GM23338 (cell line): Measurements from ENCODE around the gene EPC1. TPM values are rescaled to one million over a fixed set of nuclear protein-coding genes. Genes with fewer than 3 reads are reported as not detected.

Source experiments
- ATAC-seq: fragments of 200-7000 bp; cut with Tn5 transposase; 3 replicates; pipeline ENCODE4 v1.9.1; 2020
- DNase-seq: peaks from one replicate; pipeline ENCODE4 v3.0.0-alpha.2; 2015; ENCODE audit warnings: low spot score
- H2AFZ ChIP-seq: fragments of 200-600 bp; sonication (generic); 2 replicates; pipeline ENCODE4 v1.8.0; 2016; ENCODE audit warnings: antibody characterized with exemption, mild to moderate bottlenecking, moderate library complexity
- H3F3A ChIP-seq: fragments of 200-600 bp; sonication (generic); replicated peaks from 2 replicates; pipeline ENCODE4 v1.8.0; 2017; ENCODE audit warnings: antibody characterized with exemption, mixed run types, low read depth
- H3K27ac ChIP-seq: fragments of 200-600 bp; sonication (generic); 2 replicates; pipeline ENCODE4 v1.6.1; 2016; ENCODE audit warnings: low read depth
- H3K27me3 ChIP-seq: fragments of 200-600 bp; sonication (generic); 2 replicates; pipeline ENCODE4 v1.8.0; 2016; ENCODE audit warnings: mild to moderate bottlenecking, mixed run types, moderate library complexity; ENCODE audit not compliant: insufficient read depth
- H3K36me3 ChIP-seq: fragments of 200-600 bp; sonication (generic); 2 replicates; pipeline ENCODE4 v1.8.0; 2016; ENCODE audit warnings: mild to moderate bottlenecking; ENCODE audit not compliant: insufficient read depth
- H3K4me1 ChIP-seq: fragments of 200-600 bp; sonication (generic); 2 replicates; pipeline ENCODE4 v1.8.0; 2016; ENCODE audit warnings: mild to moderate bottlenecking, moderate library complexity; ENCODE audit not compliant: insufficient read depth
- H3K4me2 ChIP-seq: fragments of 200-600 bp; sonication (generic); 2 replicates; pipeline ENCODE4 v1.7.1; 2017; ENCODE audit warnings: mixed run types
- H3K4me3 ChIP-seq: fragments of 200-600 bp; sonication (generic); 2 replicates; pipeline ENCODE4 v1.6.1; 2016; ENCODE audit warnings: mixed run types
- H3K79me2 ChIP-seq: fragments of 200-600 bp; sonication (generic); replicated peaks from 2 replicates; pipeline ENCODE4 v1.8.0; 2017; ENCODE audit warnings: mild to moderate bottlenecking; ENCODE audit not compliant: insufficient read depth
- H3K9me2 ChIP-seq: fragments of 200-600 bp; sonication (generic); 2 replicates; pipeline ENCODE4 v1.8.0; 2017; ENCODE audit not compliant: insufficient read depth
- H4K20me1 ChIP-seq: fragments of 200-600 bp; sonication (generic); replicated peaks from 2 replicates; pipeline ENCODE4 v1.8.0; 2017; ENCODE audit warnings: mild to moderate bottlenecking; ENCODE audit not compliant: insufficient read depth
- H3K27ac Mint-ChIP-seq: 2 replicates; pipeline ENCODE4 v1.8.0; 2020; ENCODE audit warnings: inconsistent platforms, mild to moderate bottlenecking, moderate library complexity, mixed read lengths
- H3K27me3 Mint-ChIP-seq: 3 replicates; pipeline ENCODE4 v1.8.0; 2022; ENCODE audit warnings: low read depth, mild to moderate bottlenecking, moderate library complexity, mixed read lengths, inconsistent platforms; ENCODE audit not compliant: insufficient read depth, poor library complexity
- H3K36me3 Mint-ChIP-seq: 3 replicates; pipeline ENCODE4 v1.8.0; 2021; ENCODE audit warnings: low read depth, mild to moderate bottlenecking, inconsistent platforms, moderate library complexity, mixed read lengths
- H3K4me1 Mint-ChIP-seq: 3 replicates; pipeline ENCODE4 v1.8.0; 2020; ENCODE audit warnings: mild to moderate bottlenecking, inconsistent platforms, mixed read lengths
- H3K4me3 Mint-ChIP-seq: 3 replicates; pipeline ENCODE4 v1.8.0; 2021; ENCODE audit warnings: moderate library complexity, mild to moderate bottlenecking, inconsistent platforms, mixed read lengths
- H3K9me3 Mint-ChIP-seq: 3 replicates; pipeline ENCODE4 v1.8.0; 2020; ENCODE audit warnings: moderate library complexity, mild to moderate bottlenecking, inconsistent platforms, mixed read lengths
- CREB1 ChIP-seq: fragments of 250-450 bp; sonication (Bioruptor Pico); IDR thresholded peaks from 2 replicates; pipeline ENCODE4 v1.5.0; 2020; ENCODE audit warnings: low read depth, mild to moderate bottlenecking, moderate library complexity
- CTCF ChIP-seq, 2 experiments: fragments of 200-600 bp in 1 of 2; sonication (generic) in 1 of 2; conservative IDR thresholded peaks; 2 replicates each; pipeline versions ENCODE4 v1.5.1 to v1.6.1; 2016 to 2017; ENCODE audit warnings: antibody characterized with exemption in 2 of 2, low read depth in 2 of 2, mild to moderate bottlenecking in 2 of 2, moderate library complexity in 1 of 2
- EZH2phosphoT487 ChIP-seq: fragments of 200-600 bp; sonication (generic); IDR thresholded peaks from one replicate; pipeline ENCODE4 v1.8.1; 2018; ENCODE audit warnings: antibody characterized with exemption; ENCODE audit not compliant: unreplicated experiment
- JUNB ChIP-seq: IDR thresholded peaks from one replicate; pipeline ENCODE4 v1.6.1; 2016; ENCODE audit warnings: antibody characterized with exemption; ENCODE audit not compliant: unreplicated experiment
- NANOG ChIP-seq: IDR thresholded peaks from 2 replicates; pipeline ENCODE4 v1.6.1; 2016; ENCODE audit warnings: antibody characterized with exemption, borderline replicate concordance
- POLR2AphosphoS5 ChIP-seq: IDR thresholded peaks from 2 replicates; pipeline ENCODE4 v1.6.1; 2016; ENCODE audit warnings: antibody characterized with exemption, low read depth
- REST ChIP-seq: IDR thresholded peaks from one replicate; pipeline ENCODE4 v1.6.1; 2018; ENCODE audit warnings: antibody characterized with exemption; ENCODE audit not compliant: unreplicated experiment
- STAT1 ChIP-seq: IDR thresholded peaks from one replicate; pipeline ENCODE4 v1.6.1; 2016; ENCODE audit warnings: antibody characterized with exemption; ENCODE audit not compliant: unreplicated experiment
- ZNF114 ChIP-seq: fragments of 250-450 bp; sonication (Bioruptor Pico); IDR thresholded peaks from 2 replicates; pipeline ENCODE4 v1.5.0; 2020; ENCODE audit warnings: mild to moderate bottlenecking, moderate library complexity
- ZNF331 ChIP-seq: fragments of 250-450 bp; sonication (Bioruptor Pico); IDR thresholded peaks from 2 replicates; pipeline ENCODE4 v1.5.0; 2020; ENCODE audit warnings: low read depth, mild to moderate bottlenecking, moderate library complexity
- ZNF462 ChIP-seq: fragments of 250-450 bp; sonication (Bioruptor Pico); IDR thresholded peaks from 2 replicates; pipeline ENCODE4 v1.5.0; 2020; ENCODE audit warnings: mild to moderate bottlenecking, moderate library complexity
- polyA plus RNA-seq: library from polyadenylated mRNA; unstranded; fragments of >200 nt; fragmentation: Nextera tagmentation; extraction: Ambion mirVana; gene quantifications from 2 replicates; pipeline ENCODE4 v1.2.1, GENCODE V29; 2016
- total RNA-seq: library from RNA; depleted of rRNA; stranded (reverse); fragments of >200 nt; shearing (Covaris generic); gene quantifications from 2 replicates; pipeline ENCODE4 v1.2.3, GENCODE V29; 2014
- TF ChIP-seq, protein P1 (sequence below): IDR thresholded peaks from 2 replicates; pipeline ENCODE4 v1.6.1; 2016; ENCODE audit warnings: antibody characterized with exemption

Gene EPC1
- total and polyA plus RNA-seq, 2 experiments from 2014 or later: 24.1 to 25.9 TPM

DNA sequence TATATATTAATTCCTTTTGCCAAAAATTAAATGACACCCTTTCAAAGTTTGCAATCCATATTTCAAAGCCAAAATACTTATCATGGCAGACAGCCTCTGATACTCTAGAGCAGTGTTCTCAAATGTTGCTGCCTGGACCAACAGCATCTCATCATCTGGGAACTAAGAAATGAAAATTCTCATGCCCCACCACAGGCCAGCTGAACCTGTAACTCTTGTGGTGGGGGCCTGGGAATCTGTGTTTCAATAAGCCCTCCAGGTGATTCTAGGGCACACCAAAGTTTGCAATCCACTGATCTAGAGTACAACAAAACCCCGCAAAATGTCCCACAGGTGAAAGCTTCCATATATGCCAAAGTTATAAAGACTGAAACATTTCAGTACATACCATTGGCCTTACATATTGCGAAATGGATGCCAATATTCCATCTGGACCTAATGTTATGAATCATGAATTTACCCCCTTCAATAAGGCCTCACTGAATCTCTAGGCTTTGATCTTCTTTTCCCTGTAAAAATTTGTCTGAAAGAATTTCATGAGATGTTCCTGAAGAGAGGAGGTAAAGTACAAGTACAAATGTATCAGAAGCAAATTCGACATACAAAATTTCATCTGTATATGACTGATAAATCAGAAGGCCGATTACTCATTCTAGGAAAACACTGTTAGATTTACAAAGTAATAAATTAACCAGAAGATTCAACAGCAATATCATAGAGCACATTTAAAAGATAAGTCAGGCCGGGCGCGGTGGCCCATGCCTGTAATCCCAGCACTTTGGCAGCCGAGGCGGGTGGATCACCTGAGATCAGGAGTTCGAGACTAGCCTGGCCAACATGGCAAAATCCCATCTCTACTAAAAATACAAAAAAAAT, 25.3 kb upstream of the EPC1 start (continued):
- TF ChIP-seq ZNF462 (CRISPR knock-in tag): no peak
- no peak for TF ChIP-seq CREB1 (CRISPR knock-in tag)
- TF ChIP-seq STAT1: no peak
- no peak for TF ChIP-seq ZNF331 (CRISPR knock-in tag)
- TF ChIP-seq CTCF (conservative IDR thresholded peaks at IDR 0.05; ENCODE audit: low read depth in 2 of 2): no peak

GRCh38 chr10:32371101-32371500, 24.1 kb upstream of the EPC1 start:
- H4K20me1 ChIP-seq: no peaks in the 10 kb centered on the region; the same call in 1 of the 2 replicates
- H3K4me2 ChIP-seq: no peak overlapping the region
- Mint-ChIP-seq H3K4me3 (no peak overlapping the region), H3K27me3 (no peaks in the 10 kb centered on the region), H3K4me1 (no peaks in the 10 kb centered on the region; the same call in 1 of the 3 replicates), H3K36me3 (no peaks in the 10 kb centered on the region), H3K9me3 (no peaks in the 10 kb centered on the region), H3K27ac (no peak overlapping the region)
- DNase-seq: no peak
- H3K79me2 ChIP-seq: peaks cover 49% of the 10 kb centered on the region
- no peaks in the 10 kb centered on the region for H3F3A ChIP-seq
- no peak overlapping the region for H3K4me3 ChIP-seq
- no peaks in the 10 kb centered on the region for H3K9me2 ChIP-seq
- no peaks in the 10 kb centered on the region for H3K4me1 ChIP-seq
- no peak overlapping the region for H3K27ac ChIP-seq
- no peaks in the 10 kb centered on the region for H3K36me3 ChIP-seq
- no peaks in the 10 kb centered on the region for H3K27me3 ChIP-seq
- no peak overlapping the region for H2AFZ ChIP-seq
- no peak for ATAC-seq
- TF ChIP-seq REST: no peak
- no peak for TF ChIP-seq ZNF331 (CRISPR knock-in tag)
- no peak for TF ChIP-seq POLR2AphosphoS5
- TF ChIP-seq CREB1 (CRISPR knock-in tag): no peak
- TF ChIP-seq, protein P1, sequence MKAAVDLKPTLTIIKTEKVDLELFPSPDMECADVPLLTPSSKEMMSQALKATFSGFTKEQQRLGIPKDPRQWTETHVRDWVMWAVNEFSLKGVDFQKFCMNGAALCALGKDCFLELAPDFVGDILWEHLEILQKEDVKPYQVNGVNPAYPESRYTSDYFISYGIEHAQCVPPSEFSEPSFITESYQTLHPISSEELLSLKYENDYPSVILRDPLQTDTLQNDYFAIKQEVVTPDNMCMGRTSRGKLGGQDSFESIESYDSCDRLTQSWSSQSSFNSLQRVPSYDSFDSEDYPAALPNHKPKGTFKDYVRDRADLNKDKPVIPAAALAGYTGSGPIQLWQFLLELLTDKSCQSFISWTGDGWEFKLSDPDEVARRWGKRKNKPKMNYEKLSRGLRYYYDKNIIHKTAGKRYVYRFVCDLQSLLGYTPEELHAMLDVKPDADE: no peak
- no peak for TF ChIP-seq NANOG
- no peak for TF ChIP-seq JUNB
- no peak for TF ChIP-seq ZNF114 (CRISPR knock-in tag)
- TF ChIP-seq EZH2phosphoT487: no peak
